ENCODE measurements around the gene TRAF6. TPM values are rescaled to one million over a fixed set of nuclear protein-coding genes. Genes with fewer than 3 reads are reported as not detected.

The TRAF6 gene
- total RNA-seq, 4 donors from 2014 or later, result 14.3 to 19.1 (median 15.6) TPM

DNA sequence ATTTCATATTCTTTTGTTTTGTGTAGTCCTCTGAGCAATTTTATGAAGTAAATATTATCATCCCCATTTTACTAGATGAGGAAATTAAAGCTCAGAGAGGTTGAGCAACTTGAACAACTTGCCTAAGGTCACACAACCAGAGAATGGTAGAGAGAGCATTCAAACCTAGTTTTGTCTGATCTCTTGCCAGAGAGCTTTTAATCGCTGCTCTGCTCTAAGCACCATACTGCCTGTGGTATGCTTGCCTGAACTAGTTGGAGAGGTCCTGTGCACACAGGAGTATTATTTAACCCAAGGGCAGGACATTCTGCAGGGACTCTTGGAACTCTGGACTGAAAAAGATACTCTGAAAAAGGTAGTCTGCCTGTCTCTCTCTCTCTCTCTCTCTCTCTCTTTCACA lies 38.5 kb downstream of the TRAF6 start:
- TF ChIP-seq, protein P1, sequence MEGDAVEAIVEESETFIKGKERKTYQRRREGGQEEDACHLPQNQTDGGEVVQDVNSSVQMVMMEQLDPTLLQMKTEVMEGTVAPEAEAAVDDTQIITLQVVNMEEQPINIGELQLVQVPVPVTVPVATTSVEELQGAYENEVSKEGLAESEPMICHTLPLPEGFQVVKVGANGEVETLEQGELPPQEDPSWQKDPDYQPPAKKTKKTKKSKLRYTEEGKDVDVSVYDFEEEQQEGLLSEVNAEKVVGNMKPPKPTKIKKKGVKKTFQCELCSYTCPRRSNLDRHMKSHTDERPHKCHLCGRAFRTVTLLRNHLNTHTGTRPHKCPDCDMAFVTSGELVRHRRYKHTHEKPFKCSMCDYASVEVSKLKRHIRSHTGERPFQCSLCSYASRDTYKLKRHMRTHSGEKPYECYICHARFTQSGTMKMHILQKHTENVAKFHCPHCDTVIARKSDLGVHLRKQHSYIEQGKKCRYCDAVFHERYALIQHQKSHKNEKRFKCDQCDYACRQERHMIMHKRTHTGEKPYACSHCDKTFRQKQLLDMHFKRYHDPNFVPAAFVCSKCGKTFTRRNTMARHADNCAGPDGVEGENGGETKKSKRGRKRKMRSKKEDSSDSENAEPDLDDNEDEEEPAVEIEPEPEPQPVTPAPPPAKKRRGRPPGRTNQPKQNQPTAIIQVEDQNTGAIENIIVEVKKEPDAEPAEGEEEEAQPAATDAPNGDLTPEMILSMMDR (IDR thresholded peaks at IDR 0.05; ENCODE audit: low read depth), result no peak

DNA sequence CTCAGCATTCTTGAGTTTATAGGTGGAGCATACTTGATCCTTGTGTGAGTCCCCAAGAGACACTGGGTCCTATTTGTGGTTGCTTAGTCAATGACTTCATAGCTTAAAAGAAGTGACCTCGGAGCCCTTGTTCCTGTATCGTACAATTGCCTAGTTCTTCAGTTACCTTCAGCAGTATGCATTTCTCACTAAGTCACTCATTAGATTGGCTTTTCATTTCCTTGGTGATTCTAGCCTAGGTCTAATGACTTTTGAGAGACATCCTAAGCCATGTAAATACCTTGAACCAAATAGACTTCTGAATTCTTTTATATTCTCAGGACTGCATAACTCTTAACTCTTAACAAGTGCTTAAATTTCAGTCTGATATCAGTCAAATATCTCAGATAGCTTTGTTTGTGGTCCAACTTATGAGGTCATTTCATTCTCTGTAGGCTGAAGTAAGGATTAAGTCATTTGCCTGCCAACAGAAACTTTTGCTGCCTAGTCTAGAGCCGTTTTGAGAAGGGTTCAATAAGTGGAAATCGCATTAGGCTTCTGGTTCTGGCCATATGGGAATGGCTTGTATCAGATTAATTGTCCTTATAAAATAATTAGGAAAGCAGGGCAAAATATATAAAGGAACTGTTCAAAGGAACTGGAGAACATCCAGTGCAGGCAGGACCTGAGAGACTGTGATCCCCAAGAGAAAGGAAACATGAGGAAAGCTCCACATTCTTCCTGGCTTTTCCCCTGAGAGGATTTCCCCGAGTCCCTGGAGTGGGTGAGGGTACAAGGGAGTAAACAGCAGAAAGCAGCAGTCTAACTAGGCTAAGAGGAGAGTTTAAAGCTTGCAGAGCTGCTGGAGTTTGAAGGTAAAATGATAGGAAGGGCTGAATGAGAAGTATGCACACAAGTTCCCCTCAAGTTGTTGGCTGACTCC lies 39.9 kb downstream of the TRAF6 start:
- TF ChIP-seq, protein P1 (IDR thresholded peaks at IDR 0.05; ENCODE audit: low read depth), result no peak

DNA sequence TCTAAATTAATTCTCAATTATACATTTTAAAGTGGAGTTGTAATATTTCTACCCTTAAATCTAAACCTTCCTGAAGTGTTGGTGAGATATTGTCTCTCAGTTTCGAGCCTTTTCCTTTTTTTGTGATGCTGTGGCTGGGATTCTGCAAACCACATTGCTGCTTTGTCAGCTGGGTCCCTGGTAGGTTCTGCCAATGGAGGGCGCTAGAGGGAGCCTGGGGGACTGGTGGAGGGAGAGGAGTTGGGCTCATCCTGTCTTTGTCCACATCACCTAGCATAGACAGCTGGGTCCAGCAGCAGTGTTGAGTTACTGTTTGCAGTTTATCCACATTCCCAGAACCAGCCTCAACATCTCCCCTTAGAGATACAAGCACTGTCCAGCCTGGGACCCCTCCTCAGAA lies 41.0 kb downstream of the TRAF6 start:
- TF ChIP-seq, protein P1 (IDR thresholded peaks at IDR 0.05; ENCODE audit: low read depth), result no peak

DNA sequence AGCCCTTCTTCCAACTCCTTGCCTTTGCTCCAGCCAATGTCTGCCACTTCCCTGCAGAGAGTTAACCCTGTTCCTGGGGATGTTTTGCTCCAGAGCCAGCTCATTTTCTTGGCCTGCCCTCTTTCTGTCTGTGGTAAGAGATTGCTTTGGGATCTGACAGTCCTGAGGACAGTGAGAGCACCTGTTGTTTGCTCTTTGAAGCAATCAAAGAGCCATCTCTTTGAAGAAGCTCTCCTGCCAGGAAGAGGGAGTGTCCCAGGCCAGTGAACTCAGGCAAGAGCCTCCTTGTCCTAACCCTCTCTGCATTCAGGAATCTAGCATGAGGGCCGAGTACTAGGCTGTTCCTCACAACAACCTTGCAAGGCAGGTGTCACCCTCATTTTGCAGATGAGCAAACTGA lies 42.2 kb downstream of the TRAF6 start:
- TF ChIP-seq, protein P1 (IDR thresholded peaks at IDR 0.05; ENCODE audit: low read depth), result no peak

DNA sequence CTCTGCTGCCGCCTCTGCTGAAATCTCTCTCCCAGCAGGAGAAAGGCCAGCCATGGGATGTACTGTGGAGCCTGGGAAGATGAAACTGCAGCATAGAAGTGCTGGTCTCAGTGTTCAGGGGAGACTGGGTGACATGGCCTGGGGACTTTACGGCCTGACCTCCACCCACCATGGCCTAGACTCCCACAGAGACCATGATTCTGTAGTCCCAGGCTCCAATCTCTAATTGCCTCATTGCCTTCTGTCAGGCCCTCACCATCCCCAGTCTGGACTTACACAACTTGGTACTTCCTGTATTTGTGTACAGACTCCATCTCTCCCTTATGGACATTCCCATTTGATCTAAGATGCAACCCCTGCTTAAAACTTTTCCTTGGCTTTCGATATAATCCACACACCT lies 43.1 kb downstream of the TRAF6 start:
- TF ChIP-seq, protein P1 (IDR thresholded peaks at IDR 0.05; ENCODE audit: low read depth), result no peak

DNA sequence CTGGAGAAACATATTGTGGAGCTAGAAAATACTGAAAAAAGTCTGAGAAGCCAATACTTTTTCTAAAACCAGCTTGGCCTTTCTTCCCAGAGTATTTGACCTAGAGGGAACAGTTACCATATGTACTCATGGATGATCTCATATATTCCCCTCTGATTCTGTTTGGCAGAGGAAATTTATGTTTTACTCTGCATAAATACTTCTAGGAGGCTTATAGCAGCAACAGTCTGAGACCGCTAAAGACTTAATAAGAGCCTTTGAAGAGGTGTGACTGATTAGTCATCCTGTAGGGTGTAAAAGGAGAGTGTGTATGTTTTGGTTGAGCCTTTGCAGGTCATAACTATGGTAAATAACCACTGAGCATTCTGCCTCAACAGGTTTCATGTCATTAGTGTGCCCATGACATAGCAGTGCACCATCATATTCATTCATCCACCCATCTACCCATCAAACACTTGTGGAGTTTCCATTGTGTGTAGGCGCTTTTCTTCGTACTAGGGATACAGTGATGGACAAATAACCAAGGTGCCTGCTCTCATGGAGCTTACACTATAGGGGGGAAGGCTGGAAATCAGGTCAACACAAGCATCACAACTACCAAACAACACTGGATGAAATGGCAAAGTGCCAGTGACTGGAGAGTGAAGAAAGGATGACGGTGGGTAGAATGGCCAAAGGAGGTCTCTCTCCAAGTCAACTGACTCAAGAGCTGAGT lies 44.5 kb downstream of the TRAF6 start:
- TF ChIP-seq, protein P1 (IDR thresholded peaks at IDR 0.05; ENCODE audit: low read depth), result no peak

DNA sequence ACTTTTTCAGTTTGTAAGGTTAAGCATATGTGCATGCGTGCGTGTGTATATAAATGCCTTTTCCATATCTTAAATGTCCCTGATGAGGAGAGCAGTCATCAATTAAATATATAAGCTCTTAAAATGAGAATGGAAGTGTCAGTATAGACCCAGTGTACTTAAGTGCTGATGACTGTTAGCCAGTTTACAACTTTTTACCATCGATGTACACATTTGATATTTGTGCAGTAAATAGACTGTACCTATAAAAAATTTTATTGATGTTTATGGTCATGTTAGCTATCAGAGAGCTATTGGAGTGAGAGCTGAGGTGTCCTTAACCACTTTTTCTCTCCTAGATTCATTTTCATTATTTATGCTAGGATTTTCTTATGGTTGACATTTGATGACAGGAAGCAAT lies 45.4 kb downstream of the TRAF6 start:
- TF ChIP-seq, protein P1 (IDR thresholded peaks at IDR 0.05; ENCODE audit: low read depth), result no peak
